H1 (cell line): ENCODE data around the gene PLEKHA1. TPM values are rescaled to one million over a fixed set of nuclear protein-coding genes. Genes with fewer than 3 reads are reported as not detected.
A peak's percentile ranks its signal among the peaks of the same experiment; 100 is the strongest.

Source experiments
- CTCF ChIA-PET: fragments of 300-600 bp; sonication (Branson Sonifier 250); formaldehyde crosslinking; loops from one replicate; lab custom pipeline; 2021; ENCODE audit not compliant: partially characterized antibody; lab: Charles Lee
- POLR2A ChIA-PET: fragments of 300-600 bp; sonication (Branson Sonifier 250); formaldehyde crosslinking; loops from one replicate; lab custom pipeline; 2021; ENCODE audit warnings: inconsistent platforms; ENCODE audit not compliant: partially characterized antibody; lab: Charles Lee
- DNase-seq, 2 experiments: peaks; one replicate each; pipeline versions ENCODE4 v3.0.0 to v3.0.0-alpha.2; 2010 to 2022; ENCODE audit warnings: low spot score in 2 of 2, low read depth in 1 of 2, mixed read lengths in 1 of 2
- FAIRE-seq: peaks from 2 replicates; lab custom pipeline; 2011; peaks lifted over from hg19 to GRCh38; lab: Jason Lieb, UNC
- H2AFZ ChIP-seq: 2 replicates; pipeline ENCODE4 v1.8.1; 2012; ENCODE audit warnings: low read length, inconsistent platforms
- H2AK5ac ChIP-seq: 2 replicates; pipeline ENCODE4 v1.6.1; 2013; ENCODE audit warnings: low read depth, low read length
- H2BK120ac ChIP-seq: replicated peaks from 2 replicates; pipeline ENCODE3; 2013; ENCODE audit warnings: low read depth, low read length, inconsistent platforms
- H2BK12ac ChIP-seq: 2 replicates; pipeline ENCODE4 v1.6.1; 2013; ENCODE audit warnings: low read depth, low read length
- H2BK15ac ChIP-seq: 2 replicates; pipeline ENCODE4 v1.6.1; 2013; ENCODE audit warnings: low read length
- H2BK20ac ChIP-seq: 2 replicates; pipeline ENCODE4 v1.6.1; 2013; ENCODE audit warnings: low read length
- H2BK5ac ChIP-seq: 2 replicates; pipeline ENCODE4 v1.6.1; 2013; ENCODE audit warnings: low read depth, low read length
- H3K14ac ChIP-seq: 2 replicates; pipeline ENCODE4 v1.6.1; 2013; ENCODE audit warnings: inconsistent platforms; ENCODE audit not compliant: insufficient read length
- H3K18ac ChIP-seq: 2 replicates; pipeline ENCODE4 v1.6.1; 2013; ENCODE audit warnings: low read length; ENCODE audit errors: extremely low read depth
- H3K23ac ChIP-seq: 2 replicates; pipeline ENCODE4 v1.6.1; 2013; ENCODE audit warnings: inconsistent platforms; ENCODE audit not compliant: insufficient read length
- H3K23me2 ChIP-seq: 2 replicates; pipeline ENCODE4 v1.6.1; 2013; ENCODE audit warnings: low read depth, low read length
- H3K27ac ChIP-seq: 2 replicates; pipeline ENCODE4 v1.6.1; 2011; ENCODE audit warnings: low read depth, low read length, inconsistent platforms
- H3K27me3 ChIP-seq, 4 experiments: replicated peaks in 1 of 4; 1 replicate in 1 of 4; 2 replicates in 3 of 4; pipeline versions ENCODE4 v1.6.1 to v1.8.1; 2011 to 2013; ENCODE audit warnings: low read length in 3 of 4, mild to moderate bottlenecking in 3 of 4, inconsistent platforms in 2 of 4, mixed read lengths in 2 of 4, moderate library complexity in 1 of 4; ENCODE audit not compliant: control insufficient read depth in 3 of 4, insufficient read depth in 3 of 4; ENCODE audit errors: extremely low read depth in 1 of 4
- H3K36me3 ChIP-seq, 4 experiments: 2 replicates each; pipeline versions ENCODE4 v1.6.1 to v1.8.1; 2011 to 2013; ENCODE audit warnings: mild to moderate bottlenecking in 4 of 4, low read length in 3 of 4, moderate library complexity in 2 of 4, control low read depth in 1 of 4, inconsistent platforms in 1 of 4; ENCODE audit not compliant: insufficient read depth in 4 of 4, control insufficient read depth in 2 of 4
- H3K4ac ChIP-seq: replicated peaks from 2 replicates; pipeline ENCODE3; 2013; ENCODE audit warnings: low read length, low read depth, mixed read lengths, inconsistent platforms; ENCODE audit not compliant: insufficient read length
- H3K4me1 ChIP-seq, 4 experiments: replicated peaks in 1 of 4; 1 replicate in 1 of 4; 2 replicates in 3 of 4; pipeline versions ENCODE4 v1.6.1 to v1.8.1; 2011 to 2013; ENCODE audit warnings: low read length in 3 of 4, inconsistent platforms in 2 of 4, mixed read lengths in 1 of 4; ENCODE audit not compliant: insufficient read depth in 4 of 4, control insufficient read depth in 3 of 4
- H3K4me2 ChIP-seq, 2 experiments: 2 replicates each; pipeline versions ENCODE4 v1.6.1 to v1.8.1; 2011 to 2013; ENCODE audit warnings: low read depth in 2 of 2, low read length in 2 of 2, control low read depth in 1 of 2, inconsistent platforms in 1 of 2, mild to moderate bottlenecking in 1 of 2; ENCODE audit not compliant: insufficient read depth in 1 of 2
- H3K4me3 ChIP-seq, 4 experiments: fragments of 200-600, 300-600 bp in 1 of 4; sonication (generic), shearing (Covaris generic), sonication (Bioruptor Twin) in 1 of 4; 2 replicates each; pipeline versions ENCODE4 v1.5.1 to v1.8.1; 2011 to 2016; ENCODE audit warnings: low read length in 4 of 4, low read depth in 3 of 4, control low read depth in 2 of 4, inconsistent platforms in 2 of 4, mild to moderate bottlenecking in 2 of 4, mixed read lengths in 1 of 4, moderate library complexity in 1 of 4; ENCODE audit not compliant: insufficient read depth in 2 of 4; ENCODE audit errors: extremely low read depth in 1 of 4
- H3K56ac ChIP-seq: replicated peaks from 2 replicates; pipeline ENCODE3; 2013; ENCODE audit warnings: low read depth, mild to moderate bottlenecking, mixed read lengths, low read length, inconsistent platforms; ENCODE audit not compliant: insufficient read length
- H3K79me1 ChIP-seq: 2 replicates; pipeline ENCODE4 v1.6.1; 2013; ENCODE audit warnings: low read depth, low read length, control low read depth
- H3K79me2 ChIP-seq, 2 experiments: 2 replicates each; pipeline versions ENCODE4 v1.6.1 to v1.8.1; 2012 to 2013; ENCODE audit warnings: low read length in 2 of 2, mild to moderate bottlenecking in 2 of 2, inconsistent platforms in 1 of 2; ENCODE audit not compliant: insufficient read depth in 2 of 2, control insufficient read depth in 1 of 2
- H3K9ac ChIP-seq, 4 experiments: replicated peaks in 1 of 4; 1 replicate in 1 of 4; 2 replicates in 3 of 4; pipeline versions ENCODE4 v1.6.1 to v1.8.1; 2011 to 2013; ENCODE audit warnings: low read depth in 3 of 4, low read length in 3 of 4, control low read depth in 2 of 4, mild to moderate bottlenecking in 2 of 4, moderate library complexity in 2 of 4, inconsistent platforms in 1 of 4; ENCODE audit errors: extremely low read depth in 1 of 4
- H3K9me3 ChIP-seq, 2 experiments: 2 replicates each; pipeline versions ENCODE4 v1.6.1 to v1.8.1; 2012 to 2013; ENCODE audit warnings: mild to moderate bottlenecking in 2 of 2, moderate library complexity in 2 of 2, control low read depth in 1 of 2, inconsistent platforms in 1 of 2, low read depth in 1 of 2, low read length in 1 of 2, mixed read lengths in 1 of 2; ENCODE audit not compliant: insufficient read depth in 2 of 2
- H4K20me1 ChIP-seq, 2 experiments: replicated peaks in 1 of 2; 2 replicates each; pipeline versions ENCODE3 to v1.8.1; 2011 to 2013; ENCODE audit warnings: inconsistent platforms in 2 of 2, low read length in 2 of 2, mild to moderate bottlenecking in 1 of 2; ENCODE audit not compliant: insufficient read depth in 2 of 2, control insufficient read depth in 1 of 2
- H4K5ac ChIP-seq: 2 replicates; pipeline ENCODE4 v1.6.1; 2013; ENCODE audit warnings: low read length, low read depth, mixed read lengths, inconsistent platforms; ENCODE audit not compliant: insufficient read length
- H4K8ac ChIP-seq: 2 replicates; pipeline ENCODE4 v1.8.0; 2013; ENCODE audit warnings: mild to moderate bottlenecking, moderate library complexity, low read length, inconsistent platforms; ENCODE audit not compliant: insufficient read depth; ENCODE audit errors: extremely low read depth
- H4K91ac ChIP-seq: replicated peaks from 2 replicates; pipeline ENCODE3; 2013; ENCODE audit warnings: low read length, mixed read lengths, inconsistent platforms; ENCODE audit not compliant: insufficient read length
- KDM5A ChIP-seq: fragments of 200-600 bp; IDR thresholded peaks from 2 replicates; pipeline ENCODE4 v1.7.1; 2012; ENCODE audit warnings: mild to moderate bottlenecking, low read length, inconsistent platforms, mixed read lengths
- WGBS, 2 experiments: shearing (Covaris generic) in 1 of 2; methylation state at CpG; one replicate each; pipeline versions ENCODE4 v1.1.6 to v1.1.7; 2013 to 2015; ENCODE audit warnings: low lambda C conversion rate in 2 of 2, mixed read lengths in 2 of 2, inconsistent platforms in 1 of 2, low coverage in 1 of 2, missing lambda C conversion rate in 1 of 2; ENCODE audit not compliant: insufficient replicate concordance in 2 of 2, insufficient coverage in 1 of 2, insufficient read length in 1 of 2; ENCODE audit errors: extremely low coverage in 1 of 2, missing lambda C conversion rate in 1 of 2; 5-methylcytosine and 5-hydroxymethylcytosine counted together
- polyA plus RNA-seq, 7 experiments: library from polyadenylated mRNA; depleted of rRNA in 3 of 7; stranded (reverse) in 5 of 7; unstranded in 2 of 7; fragments of >200 nt in 5 of 7; fragments of 200-250 nt in 2 of 7; gene quantifications; 1 replicate in 5 of 7; 2 replicates in 1 of 7; 4 replicates in 1 of 7; pipeline versions ENCODE4 v1.2.1 to v1.2.3, GENCODE V29; 2011 to 2013; ENCODE audit warnings: missing spikeins in 2 of 7, mixed read lengths in 2 of 7
- total RNA-seq: library from RNA; stranded (reverse); fragmentation: NEBNext Ultra II Directional; extraction: Animal tissue kit (Norgen Biotek cat#: 25700); gene quantifications from 2 replicates; pipeline ENCODE4 v1.2.1, GENCODE V29; 2021

Gene PLEKHA1
- total and polyA plus RNA-seq, 2 of the 8 experiments (the other 6 are each of a cell fraction or from before 2014, with no cell fraction given) = 15.6 to 39.7 TPM

DNA sequence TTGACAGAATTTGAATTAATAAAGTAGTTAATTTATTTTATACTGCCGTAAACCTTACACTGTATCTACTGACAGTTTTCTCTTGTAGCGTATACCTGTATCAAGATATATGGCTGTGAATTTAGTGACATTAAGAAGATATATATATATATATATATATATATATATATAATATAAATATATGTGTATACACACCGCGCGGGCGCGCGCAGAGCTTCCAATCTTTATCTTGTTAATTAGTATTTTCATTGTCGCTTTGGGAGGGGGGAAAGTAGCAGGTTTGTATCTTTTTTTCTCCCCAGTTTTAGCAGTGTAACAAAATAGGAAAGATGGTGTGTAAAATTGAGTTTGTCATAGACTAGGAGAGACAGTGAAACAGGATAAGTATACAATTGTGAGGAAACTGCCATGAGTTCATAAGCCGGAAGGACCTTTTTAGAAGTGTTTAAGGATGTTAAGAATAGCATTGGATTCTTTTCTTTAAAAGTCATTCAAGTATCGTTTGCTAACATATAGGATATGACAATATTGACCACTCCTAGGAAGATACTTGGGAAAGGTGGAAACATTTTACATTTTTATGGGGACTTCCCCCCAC, 2.0 kb downstream of the PLEKHA1 start:
- no peak overlapping the region for H3K23ac ChIP-seq
- peaks cover 14 to 59% of the 10 kb centered on the region in 2 experiments; a peak in 3 of 4 replicates for H3K79me2 ChIP-seq
- H2AFZ ChIP-seq = no peak overlapping the region
- H3K9me3 ChIP-seq = no peaks in the 10 kb centered on the region
- peaks cover 6% of the 10 kb centered on the region; the same call in 1 of the 2 replicates for H3K79me1 ChIP-seq
- H2BK12ac ChIP-seq = no peak overlapping the region
- H4K20me1 ChIP-seq = no peaks in the 10 kb centered on the region
- no peak overlapping the region for H3K14ac ChIP-seq
- no peak for TF ChIP-seq KDM5A
- H3K9ac ChIP-seq = no peak overlapping the region
- H2BK120ac ChIP-seq = no peak overlapping the region
- H3K27me3 ChIP-seq = peaks cover 0 to 11% (median 5%) of the 10 kb centered on the region in 4 experiments; a peak in 3 of 7 replicates
- FAIRE-seq = no peak
- H3K4me3 ChIP-seq = peak overlapping the region in 1 of 4 experiments; percentile 64; a peak in 1 of 8 replicates
- no peak overlapping the region for H4K5ac ChIP-seq
- no peak for DNase-seq
- H3K27ac ChIP-seq = no peak overlapping the region
- no peak overlapping the region for H2BK20ac ChIP-seq
- CTCF ChIA-PET = no interaction called here
- 82% methylated on average over 11 of the region's 11 CpGs; no CpG with 5 or more reads in 1 of the 2 experiments for WGBS, 2 experiments
- POLR2A ChIA-PET = no interaction called here
- H3K4me2 ChIP-seq = peak overlapping the region in 1 of 2 experiments; percentile 35; a peak in 2 of 4 replicates
- H2BK15ac ChIP-seq = no peak overlapping the region
- peaks cover 0 to 3% (median 0%) of the 10 kb centered on the region in 4 experiments; a peak in 2 of 7 replicates for H3K4me1 ChIP-seq
- no peak overlapping the region for H3K56ac ChIP-seq
- H4K8ac ChIP-seq = no peak overlapping the region
- peaks cover 5% of the 10 kb centered on the region for H3K23me2 ChIP-seq
- no peak overlapping the region for H3K18ac ChIP-seq
- H4K91ac ChIP-seq = no peak overlapping the region
- H2BK5ac ChIP-seq = no peak overlapping the region
- H3K4ac ChIP-seq = no peak overlapping the region
- no peaks in the 10 kb centered on the region; a peak in 3 of 8 replicates for H3K36me3 ChIP-seq
- no peak overlapping the region for H2AK5ac ChIP-seq
